GM21390 (cell line): ENCODE results near the gene ZNF784.
A peak's percentile ranks its signal among the peaks of the same experiment; 100 is the strongest.

ENCODE experiments used
- ATAC-seq: cut with Tn5 transposase; IDR thresholded peaks from one replicate; pipeline ENCODE4 v1.9.1; 2021; ENCODE audit not compliant: unreplicated experiment

The ZNF784 gene

GRCh38 chr19:55656988-55657747 is 32.8 kb upstream of the ZNF784 start:
- no peak for ATAC-seq

DNA sequence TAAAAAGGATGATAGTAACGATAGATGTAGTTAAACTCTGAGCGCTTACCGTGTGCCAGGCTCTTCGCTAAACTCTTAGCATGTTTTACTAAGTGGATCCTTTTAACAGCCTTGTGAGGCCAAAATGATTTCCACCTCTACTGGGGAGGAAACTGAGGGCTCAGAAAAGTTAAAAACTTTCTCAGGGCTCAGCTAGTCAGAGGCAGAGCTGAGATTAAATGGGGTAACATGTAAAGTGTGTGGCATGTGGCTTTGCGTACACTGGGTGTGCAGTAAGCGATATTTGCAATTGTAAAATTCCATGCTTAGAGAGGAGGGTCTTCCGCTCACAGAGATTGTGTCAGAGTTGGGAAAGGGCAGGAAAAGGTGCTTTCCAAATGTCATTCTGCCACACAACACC is 32.2 kb upstream of the ZNF784 start:
- no peak for ATAC-seq

- ATAC-seq: no peak
Measured at GRCh38 chr19:55655648-55656040, 31.3 kb upstream of the ZNF784 start.

- peak; percentile 35 for ATAC-seq
Measured at GRCh38 chr19:55654868-55655647, 30.7 kb upstream of the ZNF784 start, which contains the start of gene U2AF2. Gene U2AF2 (plus strand): TSS chr19:55655035. CDS start chr19:55655105, 70 bp downstream.

- peak; percentile 48 for ATAC-seq
Measured at GRCh38 chr19:55654323-55654867, 30.0 kb upstream of the ZNF784 start.

DNA sequence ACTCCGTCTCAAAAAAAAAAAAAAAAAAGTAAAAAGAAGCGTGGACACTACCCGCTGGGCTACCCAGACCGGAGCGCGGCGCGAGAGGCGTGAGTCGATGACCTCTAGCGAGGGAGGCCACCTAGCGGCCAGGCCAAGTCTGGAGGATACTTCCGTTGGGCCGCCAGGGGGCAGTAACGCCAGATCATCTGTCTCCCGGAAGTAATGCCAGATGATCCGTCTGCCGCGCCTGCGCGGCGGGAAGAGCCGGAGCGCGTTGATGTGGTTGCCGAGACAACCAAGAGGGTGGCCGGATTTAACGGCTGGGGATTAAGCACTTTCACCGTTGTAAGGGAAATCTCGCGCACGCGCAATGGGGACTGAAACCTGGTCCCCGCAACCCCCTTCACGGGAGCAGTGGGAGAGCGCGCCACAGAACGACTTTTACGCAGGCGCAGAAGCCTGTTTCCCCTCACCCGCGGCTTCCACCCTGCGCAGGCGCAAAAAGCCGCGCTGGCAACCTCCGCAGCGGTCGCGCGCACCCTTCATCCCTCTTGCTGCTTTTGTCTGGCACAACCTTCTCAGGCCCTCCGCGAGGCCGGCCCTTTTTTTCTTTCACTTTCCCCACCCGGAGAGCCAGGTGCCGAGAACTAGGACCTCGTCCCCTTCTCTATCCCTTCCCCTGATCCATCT is 29.4 kb upstream of the ZNF784 start:
- ATAC-seq: peak; percentile 37

- ATAC-seq: no peak
Measured at GRCh38 chr19:55652311-55653128, 28.2 kb upstream of the ZNF784 start.

DNA sequence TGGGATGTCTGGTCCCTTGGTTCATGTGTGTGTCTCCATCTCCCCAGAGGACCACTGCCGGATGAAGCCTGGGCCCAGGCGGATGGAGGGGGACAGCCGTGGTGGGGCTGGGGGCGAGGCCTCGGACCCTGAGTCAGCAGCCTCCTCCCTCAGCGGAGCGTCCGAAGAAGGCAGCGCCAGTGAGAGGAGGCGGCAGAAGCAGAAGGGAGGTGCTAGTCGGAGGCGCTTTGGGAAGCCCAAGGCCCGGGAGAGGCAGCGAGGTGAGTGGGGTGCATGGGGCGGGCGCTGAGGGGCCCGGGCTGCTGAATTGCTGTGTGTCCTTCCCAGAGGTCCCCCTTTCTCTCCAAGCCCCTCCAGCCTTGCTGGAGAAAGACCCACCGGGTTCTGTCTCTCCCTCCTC is 26.9 kb upstream of the ZNF784 start:
- no peak for ATAC-seq

- ATAC-seq: no peak
Measured at GRCh38 chr19:55650602-55651230, 26.4 kb upstream of the ZNF784 start.

DNA sequence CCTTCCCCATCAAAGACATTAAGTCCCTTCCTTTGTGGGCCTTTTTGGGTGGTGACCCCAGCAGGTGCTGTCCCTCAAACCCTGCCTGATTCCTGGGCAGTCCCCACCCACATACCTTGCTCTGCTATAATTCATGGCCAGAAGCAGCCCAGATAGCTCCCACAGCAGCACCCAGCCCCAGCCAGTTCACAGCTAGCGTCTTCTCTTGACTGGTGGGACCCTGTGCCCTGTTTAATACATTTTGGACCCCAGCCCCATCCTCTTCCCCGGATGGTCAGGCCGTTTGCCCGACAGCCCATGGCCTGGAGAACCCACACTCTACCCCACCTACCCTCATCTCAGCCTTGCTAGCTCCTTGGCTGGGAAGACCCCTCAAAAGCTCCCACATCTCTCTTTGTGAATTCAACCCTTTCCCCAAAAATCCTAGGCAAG is 25.8 kb upstream of the ZNF784 start:
- no peak for ATAC-seq

GRCh38 chr19:55649268-55650125 is 25.1 kb upstream of the ZNF784 start:
- no peak for ATAC-seq

- ATAC-seq: no peak
Measured at GRCh38 chr19:55648585-55649267, 24.4 kb upstream of the ZNF784 start.

DNA sequence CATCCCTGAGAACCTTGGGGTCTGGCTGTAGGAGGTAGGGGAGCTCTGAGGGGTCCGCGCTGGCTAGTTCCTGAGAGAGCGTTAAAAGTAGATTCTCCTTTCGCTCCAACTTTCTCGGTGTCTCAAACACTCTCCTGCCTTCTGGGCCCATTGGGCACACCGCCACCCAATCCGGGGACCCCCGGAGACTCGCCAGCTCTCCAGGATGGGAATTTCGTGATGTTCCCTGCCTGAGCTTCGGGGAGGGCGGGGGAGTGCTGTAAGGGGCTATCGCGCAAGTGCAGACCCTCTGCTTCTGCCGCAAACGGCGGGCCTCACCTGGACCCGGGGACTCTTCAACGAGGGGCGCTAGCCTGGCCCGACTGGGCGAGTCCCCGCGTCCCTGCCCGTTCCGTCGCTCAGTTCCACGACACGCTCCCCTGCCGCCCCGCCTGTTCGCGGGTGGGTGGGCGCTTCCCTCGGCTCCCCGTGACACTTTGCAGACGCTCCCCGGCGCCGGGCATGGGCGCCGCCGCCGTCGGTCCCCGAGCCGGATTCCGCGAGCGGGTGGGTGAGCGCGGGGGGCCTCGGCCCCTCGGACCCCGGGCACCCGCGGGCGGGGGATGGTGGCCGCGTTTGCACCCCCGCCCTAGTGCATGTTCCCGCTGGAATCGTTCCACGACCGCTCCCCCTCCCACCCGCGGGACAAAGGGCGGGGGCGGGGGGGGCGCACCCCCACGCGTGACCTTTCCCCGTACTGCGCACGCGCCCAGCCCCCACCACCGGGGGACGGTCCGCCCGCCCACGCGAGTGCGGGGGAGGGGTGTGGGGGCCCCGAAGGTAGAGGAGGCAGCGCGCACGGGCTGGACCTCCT is 23.6 kb upstream of the ZNF784 start, which contains the start of gene CCDC106:
TSS of gene CCDC106 (plus strand) at position 481 of the 853 bp plus-strand sequence. CDS start 835 bp downstream, outside the sequence.
- ATAC-seq: no peak

DNA sequence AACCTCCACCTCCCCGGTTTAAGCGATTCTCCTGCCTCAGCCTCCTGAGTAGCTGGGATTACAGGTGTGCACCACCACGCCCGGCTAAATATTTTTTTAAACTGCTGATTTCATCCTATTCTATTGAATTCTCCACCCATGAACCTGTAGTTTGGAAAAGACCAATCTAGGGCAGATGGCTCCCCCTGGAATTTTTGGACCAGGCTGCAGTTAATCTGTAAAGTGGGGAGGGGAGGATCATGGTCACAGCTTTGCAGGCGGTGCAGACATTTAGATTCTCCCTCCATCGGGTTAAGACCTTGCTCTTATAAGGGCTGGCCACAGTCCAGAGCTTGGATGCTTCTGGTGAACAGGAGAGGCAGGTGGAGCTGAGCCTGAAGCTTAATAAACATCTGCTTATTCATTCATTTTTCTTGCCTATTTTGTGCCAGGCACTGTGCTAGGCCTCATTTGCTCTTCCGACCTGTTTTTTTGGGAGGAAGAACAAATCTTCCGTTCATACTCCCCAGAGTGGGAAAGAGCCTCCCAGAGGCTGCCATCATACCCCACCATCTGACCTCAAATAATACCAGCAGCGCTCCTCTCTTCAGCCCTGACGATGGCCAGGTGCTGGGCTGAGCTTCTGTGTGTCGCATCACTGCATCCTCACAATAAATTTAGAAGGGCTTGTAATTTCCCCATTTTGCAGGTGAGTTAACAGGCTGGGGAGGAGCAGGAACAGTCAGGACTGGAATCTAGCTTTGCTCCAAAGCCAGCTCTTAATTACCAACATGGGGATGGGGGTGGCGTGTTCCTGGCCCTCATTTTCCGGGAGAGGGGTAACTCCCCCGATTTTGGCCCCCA is 22.7 kb upstream of the ZNF784 start:
- no peak for ATAC-seq

GRCh38 chr19:55645512-55645881 is 21.1 kb upstream of the ZNF784 start:
- ATAC-seq: no peak

DNA sequence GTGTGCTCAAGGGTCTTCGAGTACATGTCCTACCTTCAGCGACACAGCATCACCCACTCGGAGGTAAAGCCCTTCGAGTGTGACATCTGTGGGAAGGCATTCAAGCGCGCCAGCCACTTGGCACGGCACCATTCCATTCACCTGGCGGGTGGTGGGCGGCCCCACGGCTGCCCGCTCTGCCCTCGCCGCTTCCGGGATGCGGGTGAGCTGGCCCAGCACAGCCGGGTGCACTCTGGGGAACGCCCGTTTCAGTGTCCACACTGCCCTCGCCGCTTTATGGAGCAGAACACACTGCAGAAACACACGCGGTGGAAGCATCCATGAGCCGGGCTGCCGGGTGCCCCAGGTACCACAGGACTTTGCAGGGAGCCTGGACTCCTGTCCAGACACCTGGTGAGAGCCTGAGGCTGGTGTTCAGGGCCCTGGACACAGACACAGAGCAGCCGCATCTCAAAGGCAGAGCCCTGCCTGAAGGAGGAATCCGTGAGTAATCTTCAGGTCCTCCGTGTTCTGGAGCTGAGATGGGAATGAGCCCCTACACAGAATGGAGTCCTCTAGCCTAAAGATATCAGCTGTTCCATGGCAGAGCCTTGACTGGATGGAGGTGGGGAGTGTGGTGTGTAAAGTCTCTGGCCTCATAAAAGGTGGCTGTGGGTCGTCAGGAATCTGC is 20.6 kb upstream of the ZNF784 start:
- no peak for ATAC-seq
